Measurements from ENCODE around the gene RBFOX2.

The RBFOX2 gene

GRCh38 chr22:35893698-35894097 lies 134.9 kb downstream of the RBFOX2 start:
- no peak for DNase-seq

GRCh38 chr22:35892192-35892591 lies 136.4 kb downstream of the RBFOX2 start:
- no peak for DNase-seq

GRCh38 chr22:35891442-35891841 lies 137.2 kb downstream of the RBFOX2 start:
- DNase-seq: no peak

GRCh38 chr22:35889071-35889470 lies 139.6 kb downstream of the RBFOX2 start:
- DNase-seq: no peak

- DNase-seq: no peak
These were observed 140.3 kb downstream of the RBFOX2 start for GRCh38 chr22:35888181-35888870.

- DNase-seq: no peak
These were observed 141.2 kb downstream of the RBFOX2 start for GRCh38 chr22:35887296-35887875.

- no peak for DNase-seq
These were observed 142.3 kb downstream of the RBFOX2 start for GRCh38 chr22:35886309-35886708.

- DNase-seq: no peak
These were observed 144.1 kb downstream of the RBFOX2 start for GRCh38 chr22:35884529-35884928.

GRCh38 chr22:35883031-35883620 lies 145.5 kb downstream of the RBFOX2 start:
- no peak for DNase-seq

- DNase-seq: no peak
These were observed 146.2 kb downstream of the RBFOX2 start for GRCh38 chr22:35882211-35883030.

GRCh38 chr22:35879351-35879750 lies 149.3 kb downstream of the RBFOX2 start:
- no peak for DNase-seq

GRCh38 chr22:35873426-35873825 lies 155.2 kb downstream of the RBFOX2 start:
- DNase-seq: no peak

- no peak for DNase-seq
These were observed 156.2 kb downstream of the RBFOX2 start for GRCh38 chr22:35872451-35872850.

GRCh38 chr22:35870517-35871293 lies 157.9 kb downstream of the RBFOX2 start:
- no peak for DNase-seq

GRCh38 chr22:35868938-35869337 lies 159.7 kb downstream of the RBFOX2 start:
- DNase-seq: no peak

- DNase-seq: no peak
These were observed 162.0 kb downstream of the RBFOX2 start for GRCh38 chr22:35866651-35867050.

GRCh38 chr22:35864545-35865165 lies 164.0 kb downstream of the RBFOX2 start:
- DNase-seq: no peak

- DNase-seq: peak; percentile 1
These were observed 165.2 kb downstream of the RBFOX2 start for GRCh38 chr22:35863432-35863831.

- no peak for DNase-seq
These were observed 165.9 kb downstream of the RBFOX2 start for GRCh38 chr22:35862697-35863096.

GRCh38 chr22:35861451-35861850 lies 167.2 kb downstream of the RBFOX2 start:
- DNase-seq: no peak

- no peak for DNase-seq
These were observed 167.8 kb downstream of the RBFOX2 start for GRCh38 chr22:35860837-35861236.

- no peak for DNase-seq
These were observed 168.4 kb downstream of the RBFOX2 start for GRCh38 chr22:35860087-35860733.
